ENCODE data around the gene LDB3.

LDB3 gene

GRCh38 chr10:86686972-86687371 is 18.7 kb downstream of the LDB3 start:
- H3K4me3 ChIP-seq (ENCODE audit: low read length) = no peak overlapping the region
- DNase-seq (ENCODE audit: low read depth) = no peak
- TF ChIP-seq CTCF (conservative IDR thresholded peaks at IDR 0.05; ENCODE audit: low read depth, low read length) = no peak

GRCh38 chr10:86687750-86688149 is 19.4 kb downstream of the LDB3 start:
- H3K4me3 ChIP-seq (ENCODE audit: low read length) = no peak overlapping the region
- no peak for TF ChIP-seq CTCF (conservative IDR thresholded peaks at IDR 0.05; ENCODE audit: low read depth, low read length)
- no peak for DNase-seq (ENCODE audit: low read depth)

GRCh38 chr10:86688398-86688921 is 20.1 kb downstream of the LDB3 start:
- H3K4me3 ChIP-seq (ENCODE audit: low read length) = no peak overlapping the region
- TF ChIP-seq CTCF (conservative IDR thresholded peaks at IDR 0.05; ENCODE audit: low read depth, low read length) = peak; percentile 90
- no peak for DNase-seq (ENCODE audit: low read depth)

GRCh38 chr10:86689146-86689545 is 20.8 kb downstream of the LDB3 start:
- no peak overlapping the region for H3K4me3 ChIP-seq (ENCODE audit: low read length)
- no peak for TF ChIP-seq CTCF (conservative IDR thresholded peaks at IDR 0.05; ENCODE audit: low read depth, low read length)
- no peak for DNase-seq (ENCODE audit: low read depth)

- DNase-seq (ENCODE audit: low read depth) = no peak
- no peak overlapping the region for H3K4me3 ChIP-seq (ENCODE audit: low read length)
- TF ChIP-seq CTCF (conservative IDR thresholded peaks at IDR 0.05; ENCODE audit: low read depth, low read length) = no peak
Observed at GRCh38 chr10:86690231-86690630, 21.9 kb downstream of the LDB3 start.

GRCh38 chr10:86690657-86691084 is 22.4 kb downstream of the LDB3 start:
- DNase-seq (ENCODE audit: low read depth) = no peak
- no peak for TF ChIP-seq CTCF (conservative IDR thresholded peaks at IDR 0.05; ENCODE audit: low read depth, low read length)
- H3K4me3 ChIP-seq (ENCODE audit: low read length) = no peak overlapping the region

- DNase-seq (ENCODE audit: low read depth) = no peak
- TF ChIP-seq CTCF (conservative IDR thresholded peaks at IDR 0.05; ENCODE audit: low read depth, low read length) = no peak
- no peak overlapping the region for H3K4me3 ChIP-seq (ENCODE audit: low read length)
Observed at GRCh38 chr10:86691333-86692022, 23.2 kb downstream of the LDB3 start.
